Skeletal muscle tissue (tissue), 4 donors: ENCODE data around the gene GRB10. TPM values are rescaled to one million over a fixed set of nuclear protein-coding genes. Genes with fewer than 3 reads are reported as not detected.
A peak's percentile ranks its signal among the peaks of the same experiment; 100 is the strongest.

Experiments
- H3K27ac ChIP-seq: one replicate; pipeline ENCODE4 v1.7.0; 2013; ENCODE audit warnings: mild to moderate bottlenecking, low read depth, low read length, inconsistent platforms
- H3K27me3 ChIP-seq, 3 donors: one replicate each; pipeline ENCODE4 v1.7.0; 2013; ENCODE audit warnings: low read length in 3 of 3; ENCODE audit not compliant: control insufficient read depth in 3 of 3, insufficient read depth in 3 of 3
- H3K36me3 ChIP-seq, 3 donors: one replicate each; pipeline ENCODE4 v1.7.0; 2013; ENCODE audit warnings: low read length in 3 of 3; ENCODE audit not compliant: control insufficient read depth in 3 of 3, insufficient read depth in 3 of 3
- H3K4me1 ChIP-seq, 3 donors: one replicate each; pipeline ENCODE4 v1.7.0; 2013; ENCODE audit warnings: low read length in 3 of 3, mild to moderate bottlenecking in 3 of 3; ENCODE audit not compliant: control insufficient read depth in 3 of 3, insufficient read depth in 3 of 3
- H3K4me3 ChIP-seq, 3 donors: one replicate each; pipeline ENCODE4 v1.7.0; 2013; ENCODE audit warnings: low read length in 3 of 3
- H3K9ac ChIP-seq, 3 donors: one replicate each; pipeline ENCODE4 v1.7.0; 2013; ENCODE audit warnings: low read length in 3 of 3, mild to moderate bottlenecking in 3 of 3, moderate library complexity in 2 of 3, low read depth in 1 of 3
- H3K9me3 ChIP-seq, 3 donors: one replicate each; pipeline ENCODE4 v1.7.0; 2013; ENCODE audit warnings: low read length in 3 of 3; ENCODE audit not compliant: control insufficient read depth in 3 of 3
- total RNA-seq: library from RNA; depleted of rRNA; stranded (reverse); fragments of >200 nt; gene quantifications from one replicate; pipeline ENCODE4 v1.2.3, GENCODE V29; 2014
- donor health status: Osteomylitis.

GRB10 gene
- total RNA-seq, 1 donor from 2014 or later: 17.7 TPM

DNA sequence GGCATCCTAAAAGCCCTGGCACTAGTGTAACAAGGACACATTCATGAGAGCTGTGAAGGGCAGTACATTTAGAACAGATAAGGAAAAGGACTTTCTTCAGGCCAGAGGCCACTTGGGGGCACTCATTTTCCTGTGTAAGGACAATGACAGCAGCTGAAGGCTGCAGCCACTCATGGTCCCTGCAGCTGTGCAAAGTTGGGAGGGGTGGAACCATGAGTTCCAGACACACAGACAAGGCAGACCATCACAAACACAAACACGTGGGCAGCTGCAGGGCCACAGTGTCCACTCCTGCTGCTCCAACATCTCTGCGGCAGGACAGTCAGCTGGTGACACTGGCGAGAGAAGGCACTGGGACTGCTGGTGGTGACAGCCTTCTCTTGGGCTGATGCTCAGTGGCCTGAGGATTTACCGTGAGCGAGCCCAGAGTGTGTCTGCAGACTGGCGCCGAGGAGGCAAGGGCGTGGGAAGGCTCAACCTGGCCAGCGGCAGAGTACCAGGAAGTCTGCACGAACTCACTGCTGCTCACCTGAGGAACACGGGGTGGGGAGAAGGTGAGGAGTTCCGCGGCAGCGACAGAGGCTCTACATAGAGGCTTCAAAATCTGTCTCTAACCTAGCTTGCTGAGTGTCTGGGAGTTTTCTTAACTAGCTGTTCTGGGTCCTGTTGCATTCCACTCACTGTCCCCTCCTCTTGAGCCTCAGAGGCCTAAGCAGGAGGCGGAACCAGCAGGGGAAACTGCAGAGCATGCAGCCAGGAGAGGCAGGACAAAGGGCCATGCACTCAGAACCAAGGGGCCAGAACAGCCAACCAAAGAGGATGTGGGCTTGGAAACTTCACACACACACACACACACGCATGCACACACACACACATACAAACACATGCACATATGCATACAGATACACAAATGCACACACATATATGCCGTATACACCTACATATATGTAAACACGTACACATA is 141.0 kb downstream of the GRB10 start:
- Histone ChIP-seq H3K9me3 (no peaks in the 10 kb centered on the region), H3K27me3 (no peaks in the 10 kb centered on the region), H3K4me3 (peak overlapping the region; percentile 34 to 68 (median 60)), H3K4me1 (peaks cover 16 to 46% (median 29%) of the 10 kb centered on the region in 3 donors), H3K9ac (peak overlapping the region in 2 of 3 donors; percentile 51 to 73), H3K36me3 (no peaks in the 10 kb centered on the region), H3K27ac (peak overlapping the region; percentile 69)

DNA sequence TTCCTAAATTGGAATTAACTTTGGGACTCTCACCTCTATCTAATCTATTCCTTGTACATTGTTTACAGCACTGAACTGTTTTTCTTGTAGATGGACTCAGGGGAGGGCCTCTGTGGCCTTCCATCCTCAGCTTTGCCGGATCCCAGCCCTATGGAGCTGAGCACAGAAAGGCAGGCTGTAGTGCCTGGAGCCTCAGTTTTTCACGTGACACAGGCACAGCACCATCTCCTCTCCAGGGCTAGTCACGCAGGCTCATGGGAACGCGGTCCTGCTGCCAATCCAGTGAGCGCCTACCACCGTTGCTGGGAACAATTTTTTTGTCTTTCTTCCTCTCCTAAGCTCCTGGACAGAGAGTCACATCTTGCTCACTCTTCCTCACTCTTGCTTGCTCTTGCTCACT is 141.9 kb downstream of the GRB10 start:
- H3K27ac ChIP-seq: peak overlapping the region; percentile 39
- H3K36me3 ChIP-seq: no peaks in the 10 kb centered on the region
- H3K4me1 ChIP-seq: peaks cover 16 to 42% (median 28%) of the 10 kb centered on the region in 3 donors
- H3K9me3 ChIP-seq: no peaks in the 10 kb centered on the region
- no peaks in the 10 kb centered on the region for H3K27me3 ChIP-seq
- H3K9ac ChIP-seq: peak overlapping the region in 1 of 3 donors; percentile 6
- no peak overlapping the region for H3K4me3 ChIP-seq

DNA sequence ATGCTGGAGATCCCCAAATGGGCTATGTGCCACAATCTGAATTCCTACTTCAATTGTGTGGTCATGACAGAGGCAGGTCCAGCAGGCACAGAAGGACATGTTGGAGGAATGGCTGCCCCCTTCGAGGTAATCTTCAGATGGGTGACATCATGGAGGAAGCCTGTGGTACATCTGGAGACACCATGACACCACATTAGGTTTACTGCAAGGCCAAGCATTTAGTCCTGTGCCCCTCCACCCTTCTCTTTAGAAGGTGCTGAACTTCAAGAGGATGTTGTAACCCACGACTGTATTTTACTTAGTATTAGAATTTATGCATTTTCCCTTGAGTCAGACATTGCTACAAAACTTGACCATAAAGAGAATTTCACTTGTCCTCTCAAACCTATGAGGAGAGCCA is 142.4 kb downstream of the GRB10 start:
- Histone ChIP-seq H3K9ac (peak overlapping the region in 1 of 3 donors; percentile 6), H3K4me3 (no peak overlapping the region), H3K36me3 (no peaks in the 10 kb centered on the region), H3K4me1 (peaks cover 15 to 36% (median 25%) of the 10 kb centered on the region in 3 donors), H3K27me3 (no peaks in the 10 kb centered on the region), H3K9me3 (no peaks in the 10 kb centered on the region), H3K27ac (no peak overlapping the region)

DNA sequence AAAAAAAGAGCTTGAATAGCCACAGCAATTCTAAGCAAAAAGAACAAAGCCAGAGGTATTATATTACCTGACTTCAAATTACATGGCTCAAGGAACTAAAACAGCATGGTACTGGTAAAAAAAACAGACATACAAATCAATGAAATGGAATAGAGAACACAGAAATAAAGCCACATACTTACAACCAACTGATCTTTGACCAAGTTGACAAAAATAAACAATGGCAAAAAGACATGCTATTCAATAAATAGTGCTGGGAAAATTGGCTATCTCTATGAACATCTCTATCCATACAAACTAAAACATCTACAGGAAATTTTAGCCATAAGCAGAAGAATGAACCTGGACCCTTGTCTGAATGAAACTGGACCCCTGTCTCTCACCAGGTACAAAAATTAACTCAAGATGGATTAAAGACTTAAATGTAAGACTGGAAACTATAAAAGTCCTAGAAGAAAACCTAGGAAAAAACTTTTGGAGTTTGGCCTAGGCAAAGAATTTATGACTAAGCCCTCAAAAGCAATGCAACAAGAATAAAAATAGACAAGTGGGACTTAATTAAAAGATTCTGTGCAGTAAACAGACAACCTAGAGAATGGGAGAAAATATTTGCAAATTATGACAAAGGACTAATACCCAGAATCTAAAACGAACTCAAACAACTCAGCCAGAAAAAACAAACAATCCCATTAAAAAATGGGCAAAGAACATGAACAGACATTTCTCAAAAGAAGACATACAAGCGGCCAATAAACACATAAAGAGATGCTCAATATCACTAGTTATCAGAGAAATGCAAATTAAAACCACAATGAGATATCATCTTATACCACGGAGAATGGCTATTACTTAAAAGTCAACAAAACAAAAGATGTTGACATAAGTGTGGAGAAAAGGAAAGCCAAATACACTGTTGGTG is 144.7 kb downstream of the GRB10 start:
- no peak overlapping the region for H3K27ac ChIP-seq
- no peaks in the 10 kb centered on the region for H3K36me3 ChIP-seq
- peaks cover 12 to 22% (median 21%) of the 10 kb centered on the region in 3 donors for H3K4me1 ChIP-seq
- no peaks in the 10 kb centered on the region for H3K9me3 ChIP-seq
- H3K9ac ChIP-seq: no peak overlapping the region
- H3K27me3 ChIP-seq: no peaks in the 10 kb centered on the region
- H3K4me3 ChIP-seq: no peak overlapping the region

DNA sequence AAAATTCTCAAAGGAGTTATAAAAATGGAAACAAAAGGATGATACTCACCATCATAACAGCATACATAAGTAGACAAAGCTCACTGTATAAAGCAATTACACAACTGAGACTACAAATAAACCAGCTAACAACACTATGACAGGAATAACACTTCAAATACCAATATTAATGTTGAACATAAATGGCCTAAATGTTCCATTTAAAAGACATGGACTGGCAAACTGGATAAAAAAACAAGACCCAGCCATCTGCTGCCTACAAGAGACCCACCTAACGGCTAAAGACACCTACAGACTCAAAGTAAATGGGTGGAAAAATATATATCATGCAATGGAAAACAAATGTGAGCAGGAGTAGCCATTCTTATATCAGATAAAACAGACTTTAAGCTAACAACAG is 148.3 kb downstream of the GRB10 start:
- H3K27me3 ChIP-seq: no peaks in the 10 kb centered on the region
- H3K36me3 ChIP-seq: no peaks in the 10 kb centered on the region
- no peak overlapping the region for H3K4me3 ChIP-seq
- H3K27ac ChIP-seq: no peak overlapping the region
- H3K4me1 ChIP-seq: peaks cover 32 to 41% (median 37%) of the 10 kb centered on the region in 3 donors
- no peak overlapping the region for H3K9ac ChIP-seq
- no peaks in the 10 kb centered on the region for H3K9me3 ChIP-seq

DNA sequence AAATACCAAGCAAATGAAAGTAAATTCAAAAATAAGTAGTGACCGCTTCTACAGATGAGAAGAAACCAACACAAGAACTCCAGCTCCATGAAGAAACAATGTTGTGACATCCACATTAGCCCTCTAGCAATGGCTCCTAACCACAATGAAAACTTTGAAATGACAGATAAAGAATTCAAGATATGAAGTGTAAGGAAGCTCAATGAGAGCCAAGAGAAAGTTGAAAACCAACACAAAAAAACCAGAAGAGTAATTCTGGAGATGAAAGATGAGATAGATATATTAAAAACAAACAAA is 149.3 kb downstream of the GRB10 start:
- H3K27me3 ChIP-seq: no peaks in the 10 kb centered on the region
- no peaks in the 10 kb centered on the region for H3K36me3 ChIP-seq
- no peak overlapping the region for H3K9ac ChIP-seq
- H3K4me1 ChIP-seq: peaks cover 39 to 46% (median 44%) of the 10 kb centered on the region in 3 donors
- H3K9me3 ChIP-seq: no peaks in the 10 kb centered on the region
- H3K27ac ChIP-seq: peak overlapping the region; percentile 82
- no peak overlapping the region for H3K4me3 ChIP-seq

DNA sequence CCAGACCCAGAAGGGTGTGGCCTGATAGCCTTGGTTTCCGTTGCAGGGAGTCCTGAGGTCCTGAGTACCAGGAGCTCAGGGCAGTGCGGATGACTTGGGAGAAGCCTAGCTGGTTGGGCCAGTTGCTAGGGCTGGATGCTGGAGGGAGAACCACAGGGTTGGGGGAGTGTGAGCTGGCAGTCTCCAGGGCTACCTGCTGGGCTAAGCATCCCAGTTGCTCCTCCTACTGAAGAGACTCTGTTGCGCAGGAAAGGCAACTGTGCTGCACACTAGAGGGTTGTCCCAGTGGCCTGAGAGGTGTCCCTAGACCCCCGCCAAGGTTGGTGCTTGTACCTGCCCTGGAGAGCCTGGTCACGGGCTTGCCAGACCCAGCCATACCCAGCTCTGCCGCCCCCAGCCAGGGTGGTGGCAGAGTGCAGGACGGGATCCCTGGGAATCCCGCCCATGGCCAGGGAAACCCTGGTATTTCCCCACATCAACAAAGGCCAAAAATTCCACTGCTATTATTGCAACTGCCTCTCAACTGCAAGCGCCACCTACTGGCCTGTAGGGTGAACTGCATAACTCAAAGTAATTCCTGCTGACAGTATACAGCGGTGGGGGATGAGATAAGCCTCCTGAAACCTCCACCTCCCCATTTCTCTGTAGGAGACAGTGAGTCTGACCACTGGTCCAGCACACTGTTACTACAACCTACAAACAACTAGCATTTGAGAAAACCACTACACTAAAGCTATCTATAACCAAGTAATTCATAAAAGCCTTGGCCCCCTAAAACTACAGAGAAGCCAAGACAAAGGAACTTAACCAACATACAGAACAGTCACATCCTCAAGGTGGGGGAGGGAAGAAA is 149.9 kb downstream of the GRB10 start:
- peak overlapping the region; percentile 82 for H3K27ac ChIP-seq

DNA sequence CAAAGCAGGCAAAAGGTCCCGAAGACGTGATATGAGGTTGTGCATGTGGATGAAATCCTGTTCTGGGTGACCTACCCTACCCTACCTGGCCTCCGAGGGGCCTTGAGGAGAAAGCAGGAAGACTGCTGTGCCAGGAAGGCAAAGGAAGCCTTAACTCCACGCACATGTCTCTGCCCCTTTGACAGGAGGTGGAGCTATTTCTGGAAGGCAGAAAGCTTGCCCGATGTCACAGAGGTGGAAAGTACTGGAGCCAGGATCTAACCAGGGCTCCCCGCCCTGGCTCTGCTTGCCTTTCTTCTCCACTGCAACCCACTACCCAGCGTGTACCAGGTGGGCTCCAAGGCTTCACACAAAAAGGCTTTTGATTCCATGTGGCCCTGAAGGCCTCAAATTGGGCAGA is 151.1 kb downstream of the GRB10 start:
- Histone ChIP-seq H3K27ac (peak overlapping the region; percentile 82), H3K27me3 (no peaks in the 10 kb centered on the region), H3K9me3 (no peaks in the 10 kb centered on the region), H3K4me1 (peaks cover 44 to 61% (median 49%) of the 10 kb centered on the region in 3 donors), H3K9ac (peak overlapping the region; percentile 0 to 74 (median 48)), H3K36me3 (peaks cover under 1 to 2% (median under 1%) of the 10 kb centered on the region in 3 donors), H3K4me3 (peak overlapping the region in 2 of 3 donors; percentile 8 to 13)

More for the DNA sequence above, 149.9 kb downstream of the GRB10 start:
- Histone ChIP-seq H3K9me3 (no peaks in the 10 kb centered on the region), H3K9ac (peak overlapping the region in 1 of 3 donors; percentile 74), H3K27me3 (no peaks in the 10 kb centered on the region), H3K4me1 (peaks cover 44 to 50% (median 47%) of the 10 kb centered on the region in 3 donors), H3K36me3 (no peaks in the 10 kb centered on the region), H3K4me3 (peak overlapping the region in 1 of 3 donors; percentile 41)

DNA sequence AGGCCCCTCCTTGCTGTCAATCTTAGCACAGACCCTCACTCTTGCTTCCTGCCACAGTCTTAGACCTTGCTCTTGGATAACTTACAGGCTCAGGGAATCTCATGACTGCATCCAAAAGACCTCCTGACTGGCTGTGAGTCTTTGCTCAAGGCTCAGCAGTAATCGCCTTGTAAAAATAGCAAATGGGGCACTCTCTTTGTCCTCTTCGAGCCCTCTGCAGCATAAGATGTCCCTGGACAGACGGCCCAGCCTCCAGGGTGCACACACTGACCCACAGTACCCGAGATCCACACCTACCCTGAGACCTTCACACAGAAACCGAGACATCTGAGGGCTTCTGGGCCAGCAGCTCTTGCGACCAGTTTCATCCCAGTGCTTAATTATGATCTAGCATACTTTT is 151.6 kb downstream of the GRB10 start:
- Histone ChIP-seq H3K9ac (peak overlapping the region; percentile 0 to 74 (median 48)), H3K27ac (peak overlapping the region; percentile 82), H3K9me3 (no peaks in the 10 kb centered on the region), H3K36me3 (peaks cover 6 to 7% (median 6%) of the 10 kb centered on the region in 3 donors), H3K4me3 (no peak overlapping the region), H3K4me1 (peaks cover 44 to 66% (median 49%) of the 10 kb centered on the region in 3 donors), H3K27me3 (no peaks in the 10 kb centered on the region)
